Measurements from ENCODE around the gene CLCN3.

Gene CLCN3

GRCh38 chr4:169649545-169650226 is 29.3 kb downstream of the CLCN3 start:
- no peaks in the 10 kb centered on the region for H3K36me3 ChIP-seq (replicated peaks; ENCODE audit: insufficient read depth, low read length)
- TF ChIP-seq EZH2 (optimal IDR thresholded peaks at IDR 0.05; ENCODE audit: low read depth, low read length) (no peak), CTCF (IDR thresholded peaks at IDR 0.05; ENCODE audit: low read length) (no peak), EZH2phosphoT487 (IDR thresholded peaks at IDR 0.05; ENCODE audit: low read length) (no peak)

GRCh38 chr4:169650227-169650936 is 30.0 kb downstream of the CLCN3 start:
- Histone ChIP-seq H3K9ac (ENCODE audit: low read length) (no peak overlapping the region), H3K4me1 (ENCODE audit: low read length) (no peaks in the 10 kb centered on the region), H3K27ac (ENCODE audit: low read length) (no peak overlapping the region), H3K27me3 (replicated peaks; ENCODE audit: insufficient read depth, low read length) (no peaks in the 10 kb centered on the region), H3K9me2 (replicated peaks; ENCODE audit: insufficient read depth, low read length) (no peaks in the 10 kb centered on the region), H3F3A (ENCODE audit: insufficient read depth, low read length) (no peaks in the 10 kb centered on the region), H3K36me3 (replicated peaks; ENCODE audit: insufficient read depth, low read length) (no peaks in the 10 kb centered on the region), H3K4me2 (ENCODE audit: low read depth, low read length) (no peak overlapping the region), H3K79me2 (ENCODE audit: low read length) (peaks cover 13% of the 10 kb centered on the region; the same call in 1 of the 2 replicates), H4K20me1 (ENCODE audit: insufficient read depth, low read length) (no peaks in the 10 kb centered on the region), H2AFZ (ENCODE audit: low read length) (no peak overlapping the region), H3K4me3 (ENCODE audit: low read length) (no peak overlapping the region), H3K9me3 (replicated peaks; ENCODE audit: insufficient read depth, low read length) (no peaks in the 10 kb centered on the region)
- DNase-seq, result no peak
- TF ChIP-seq CTCF (IDR thresholded peaks at IDR 0.05; ENCODE audit: low read length), result no peak
- TF ChIP-seq EZH2 (optimal IDR thresholded peaks at IDR 0.05; ENCODE audit: low read depth, low read length), result no peak

More at GRCh38 chr4:169649545-169650226, 29.3 kb downstream of the CLCN3 start:
- H3K4me3 ChIP-seq (ENCODE audit: low read length), result no peak overlapping the region
- H3K79me2 ChIP-seq (ENCODE audit: low read length), result peaks cover 11% of the 10 kb centered on the region; the same call in 1 of the 2 replicates
- no peaks in the 10 kb centered on the region for H3K9me3 ChIP-seq (replicated peaks; ENCODE audit: insufficient read depth, low read length)
- H3K27ac ChIP-seq (ENCODE audit: low read length), result no peak overlapping the region
- H3K4me1 ChIP-seq (ENCODE audit: low read length), result no peaks in the 10 kb centered on the region
- H3F3A ChIP-seq (ENCODE audit: insufficient read depth, low read length), result no peaks in the 10 kb centered on the region
- no peak overlapping the region for H2AFZ ChIP-seq (ENCODE audit: low read length)
- DNase-seq, result no peak
- H3K9ac ChIP-seq (ENCODE audit: low read length), result no peak overlapping the region
- H3K9me2 ChIP-seq (replicated peaks; ENCODE audit: insufficient read depth, low read length), result no peaks in the 10 kb centered on the region
- H4K20me1 ChIP-seq (ENCODE audit: insufficient read depth, low read length), result no peaks in the 10 kb centered on the region
- H3K27me3 ChIP-seq (replicated peaks; ENCODE audit: insufficient read depth, low read length), result no peaks in the 10 kb centered on the region
- H3K4me2 ChIP-seq (ENCODE audit: low read depth, low read length), result no peak overlapping the region

DNA sequence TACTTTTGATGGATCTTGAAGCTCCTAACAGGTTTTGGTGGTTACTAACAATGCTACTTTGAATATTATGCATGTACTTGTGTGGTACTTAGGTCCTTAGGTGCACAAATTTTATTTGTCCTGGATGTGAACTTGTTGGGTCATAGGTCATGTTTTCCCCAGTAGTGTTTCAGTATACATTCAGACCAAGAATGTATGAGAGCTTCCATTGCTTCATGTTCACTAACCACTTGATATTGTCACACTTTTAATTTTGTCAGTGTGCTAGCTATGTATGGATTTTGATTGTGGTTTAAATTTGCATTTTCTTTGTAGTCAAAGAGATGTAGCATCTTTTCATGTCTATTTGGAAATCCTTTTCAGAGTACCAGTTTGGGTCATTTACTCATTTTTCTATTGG is 32.2 kb downstream of the CLCN3 start:
- DNase-seq, result no peak
- Histone ChIP-seq H3K27me3 (replicated peaks; ENCODE audit: insufficient read depth, low read length) (no peaks in the 10 kb centered on the region), H3K9me2 (replicated peaks; ENCODE audit: insufficient read depth, low read length) (no peaks in the 10 kb centered on the region), H3K9ac (ENCODE audit: low read length) (no peak overlapping the region), H3K4me1 (ENCODE audit: low read length) (no peaks in the 10 kb centered on the region), H3K4me3 (ENCODE audit: low read length) (no peak overlapping the region), H3K9me3 (replicated peaks; ENCODE audit: insufficient read depth, low read length) (no peaks in the 10 kb centered on the region), H3K4me2 (ENCODE audit: low read depth, low read length) (no peak overlapping the region), H4K20me1 (ENCODE audit: insufficient read depth, low read length) (0 out of 2 replicates have a peak, but pooled peaks cover under 1% of the 10 kb centered on the region), H3K36me3 (replicated peaks; ENCODE audit: insufficient read depth, low read length) (no peaks in the 10 kb centered on the region), H2AFZ (ENCODE audit: low read length) (no peak overlapping the region), H3K79me2 (ENCODE audit: low read length) (peaks cover 21% of the 10 kb centered on the region), H3F3A (ENCODE audit: insufficient read depth, low read length) (no peaks in the 10 kb centered on the region), H3K27ac (ENCODE audit: low read length) (no peak overlapping the region)
- TF ChIP-seq EZH2 (optimal IDR thresholded peaks at IDR 0.05; ENCODE audit: low read depth, low read length) (no peak), CTCF (IDR thresholded peaks at IDR 0.05; ENCODE audit: low read length) (no peak), EZH2phosphoT487 (IDR thresholded peaks at IDR 0.05; ENCODE audit: low read length) (no peak)
